Activated T-helper 17 cell treated with anti-CD3 and anti-CD28 coated beads, Interleukin-2, amount 50 U/mL, for 72 hours (primary cell): ENCODE results near the gene SCRN1. TPM values are rescaled to one million over a fixed set of nuclear protein-coding genes. Genes with fewer than 3 reads are reported as not detected.

ENCODE experiments used
- ATAC-seq: fragments of 150-1000 bp; cut with Tn5 transposase; replicated peaks from 2 replicates; pipeline ENCODE4 v1.10.0; 2021; ENCODE audit warnings: mild to moderate bottlenecking, moderate library complexity
- H3K27ac Mint-ChIP-seq: one replicate; pipeline ENCODE4 v1.8.0; 2022; ENCODE audit warnings: mixed read lengths
- H3K27me3 Mint-ChIP-seq: one replicate; pipeline ENCODE4 v1.8.0; 2022; ENCODE audit warnings: mixed read lengths
- H3K36me3 Mint-ChIP-seq: one replicate; pipeline ENCODE4 v1.8.0; 2022; ENCODE audit warnings: low read depth, mild to moderate bottlenecking, mixed read lengths
- H3K4me1 Mint-ChIP-seq: one replicate; pipeline ENCODE4 v1.8.0; 2022; ENCODE audit warnings: mixed read lengths
- H3K4me3 Mint-ChIP-seq: one replicate; pipeline ENCODE4 v1.8.0; 2022; ENCODE audit warnings: mild to moderate bottlenecking, mixed read lengths
- H3K9me3 Mint-ChIP-seq: one replicate; pipeline ENCODE4 v1.8.0; 2022; ENCODE audit warnings: mixed read lengths
- total RNA-seq, 2 donors: library from RNA; stranded (reverse); gene quantifications; one replicate each; pipeline ENCODE4 v1.2.3, GENCODE V29; 2022

SCRN1 gene
- total RNA-seq, result 1 to 10 TPM; 5.4 to 7.6 TPM

DNA sequence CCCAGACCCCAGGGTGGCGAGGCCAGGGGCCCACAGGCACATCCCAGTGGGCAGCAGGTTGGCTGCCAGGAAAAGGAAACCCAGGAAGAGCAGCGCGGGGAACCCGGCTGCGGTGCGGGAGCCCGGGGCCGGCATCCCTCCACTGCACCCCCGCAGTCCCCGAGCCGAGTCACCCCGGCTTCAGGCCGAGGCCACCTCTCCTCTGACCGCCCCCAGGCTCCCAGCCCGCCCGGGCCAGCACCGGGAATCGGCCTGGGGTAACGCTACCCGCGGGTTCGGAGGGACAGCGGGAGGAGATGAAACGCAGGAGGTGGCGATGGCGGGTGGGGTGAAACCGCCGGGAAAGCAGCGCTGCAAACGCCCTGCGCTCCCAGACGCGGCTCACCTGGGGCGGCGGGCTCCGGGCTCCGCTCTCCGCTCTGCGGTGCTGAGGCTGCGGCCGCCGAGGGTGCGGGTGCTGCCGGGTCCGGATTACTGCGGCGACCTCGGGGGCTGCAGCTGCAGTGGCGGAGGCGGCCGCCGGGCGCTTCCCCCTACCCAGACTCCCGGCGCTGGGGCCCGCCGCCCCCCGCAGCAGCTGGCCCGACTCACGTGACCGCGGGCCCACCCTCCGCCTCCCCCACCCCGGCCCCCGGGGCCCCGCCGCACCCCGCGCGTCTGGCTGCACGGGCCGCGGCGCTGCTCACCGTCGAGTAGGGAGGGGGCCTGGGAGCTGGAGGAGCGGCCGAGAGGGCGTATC is at the start of gene SCRN1:
SCRN1 (minus strand) TSS at position 545 of the 739 bp plus-strand sequence. CDS start 20,734 bp downstream, outside the sequence.
- Mint-ChIP-seq H3K4me1 (peaks cover 5% of the 10 kb centered on the region), H3K27ac (peak within 1 kb of the TSS; percentile 60), H3K4me3 (peak within 1 kb of the TSS; percentile 72), H3K9me3 (no peaks in the 10 kb centered on the region), H3K27me3 (peaks cover 40% of the 10 kb centered on the region), H3K36me3 (peaks cover 14% of the 10 kb centered on the region)
- peak; percentile 58 for ATAC-seq

- H3K36me3 Mint-ChIP-seq, result no peaks in the 10 kb centered on the region
- no peak overlapping the region for H3K4me3 Mint-ChIP-seq
- H3K27me3 Mint-ChIP-seq, result no peaks in the 10 kb centered on the region
- no peak for ATAC-seq
- no peak overlapping the region for H3K27ac Mint-ChIP-seq
- peaks cover 6% of the 10 kb centered on the region for H3K4me1 Mint-ChIP-seq
- no peaks in the 10 kb centered on the region for H3K9me3 Mint-ChIP-seq
Measured at GRCh38 chr7:30038196-30038980, 48.8 kb upstream of the SCRN1 start.

GRCh38 chr7:30036220-30036619 is 46.6 kb upstream of the SCRN1 start:
- no peak overlapping the region for H3K4me3 Mint-ChIP-seq
- no peaks in the 10 kb centered on the region for H3K9me3 Mint-ChIP-seq
- H3K4me1 Mint-ChIP-seq, result peaks cover 10% of the 10 kb centered on the region
- H3K36me3 Mint-ChIP-seq, result no peaks in the 10 kb centered on the region
- no peak overlapping the region for H3K27ac Mint-ChIP-seq
- H3K27me3 Mint-ChIP-seq, result no peaks in the 10 kb centered on the region
- ATAC-seq, result no peak

- H3K36me3 Mint-ChIP-seq, result no peaks in the 10 kb centered on the region
- no peaks in the 10 kb centered on the region for H3K9me3 Mint-ChIP-seq
- H3K4me1 Mint-ChIP-seq, result peaks cover 4% of the 10 kb centered on the region
- H3K27me3 Mint-ChIP-seq, result no peaks in the 10 kb centered on the region
- ATAC-seq, result no peak
- no peak overlapping the region for H3K4me3 Mint-ChIP-seq
- no peak overlapping the region for H3K27ac Mint-ChIP-seq
Measured at GRCh38 chr7:30034501-30034900, 44.9 kb upstream of the SCRN1 start.

- ATAC-seq, result no peak
- Mint-ChIP-seq H3K4me1 (peaks cover 4% of the 10 kb centered on the region), H3K9me3 (no peaks in the 10 kb centered on the region), H3K4me3 (no peak overlapping the region), H3K36me3 (no peaks in the 10 kb centered on the region), H3K27me3 (no peaks in the 10 kb centered on the region), H3K27ac (no peak overlapping the region)
Measured at GRCh38 chr7:30032310-30033125, 42.9 kb upstream of the SCRN1 start.

DNA sequence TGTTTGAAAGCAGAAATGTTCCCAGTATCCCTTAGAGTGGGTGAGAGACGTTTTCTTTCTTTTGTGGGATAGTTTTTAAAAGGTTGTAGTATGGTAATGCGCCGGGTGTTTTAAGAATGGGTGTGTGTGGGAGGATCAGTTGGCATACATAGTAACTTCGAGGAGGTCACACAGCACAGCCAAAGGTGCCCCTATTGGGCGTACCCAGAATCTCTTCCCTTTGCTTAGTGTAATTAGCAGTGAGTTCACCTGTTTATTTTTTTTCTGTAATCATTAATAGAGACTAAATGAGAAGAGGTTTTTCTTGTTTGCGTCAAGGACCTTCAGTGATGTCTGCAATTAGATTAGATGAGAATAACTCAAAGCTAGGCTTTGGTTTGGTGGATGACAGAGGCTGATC is 40.1 kb upstream of the SCRN1 start:
- no peak for ATAC-seq
- no peaks in the 10 kb centered on the region for H3K9me3 Mint-ChIP-seq
- H3K4me3 Mint-ChIP-seq, result no peak overlapping the region
- H3K27me3 Mint-ChIP-seq, result no peaks in the 10 kb centered on the region
- H3K36me3 Mint-ChIP-seq, result no peaks in the 10 kb centered on the region
- no peak overlapping the region for H3K27ac Mint-ChIP-seq
- peaks cover 14% of the 10 kb centered on the region for H3K4me1 Mint-ChIP-seq

GRCh38 chr7:30028749-30029635 is 39.4 kb upstream of the SCRN1 start:
- Mint-ChIP-seq H3K36me3 (no peaks in the 10 kb centered on the region), H3K27me3 (no peaks in the 10 kb centered on the region), H3K27ac (no peak overlapping the region), H3K4me3 (no peak overlapping the region), H3K4me1 (peaks cover 14% of the 10 kb centered on the region), H3K9me3 (no peaks in the 10 kb centered on the region)
- peak; percentile 39 for ATAC-seq

GRCh38 chr7:30028216-30028748 is 38.7 kb upstream of the SCRN1 start, which contains the start of gene PLEKHA8:
PLEKHA8 (plus strand) TSS chr7:30028412; CDS start chr7:30028763, 351 bp downstream.
- Mint-ChIP-seq H3K4me3 (no peak within 1 kb of the TSS), H3K4me1 (peaks cover 16% of the 10 kb centered on the region), H3K27ac (peak within 1 kb of the TSS; percentile 73), H3K9me3 (no peaks in the 10 kb centered on the region), H3K36me3 (no peaks in the 10 kb centered on the region), H3K27me3 (no peaks in the 10 kb centered on the region)
- ATAC-seq, result peak; percentile 63

DNA sequence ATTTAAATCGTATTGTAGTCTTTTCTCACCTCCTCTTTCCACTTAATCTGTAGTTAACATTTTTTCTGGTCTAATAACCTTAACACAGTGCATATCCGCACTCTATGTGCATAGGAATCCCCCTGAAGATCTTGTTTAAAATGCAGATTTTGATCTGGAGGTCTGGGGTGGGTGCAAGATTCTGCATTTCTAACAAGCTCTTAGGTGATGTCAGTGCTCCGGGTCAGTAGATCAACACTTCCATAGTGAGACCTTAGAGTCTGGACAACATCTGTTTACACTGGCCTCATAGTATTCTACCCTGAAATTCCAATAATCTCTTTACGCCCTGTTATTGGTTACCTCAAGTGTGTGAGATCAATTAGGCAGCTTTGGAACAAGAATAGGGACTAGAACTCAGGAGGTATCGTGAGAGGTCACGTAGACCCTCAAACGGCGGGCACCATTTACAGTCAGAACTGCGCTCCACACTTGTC is 38.2 kb upstream of the SCRN1 start:
- no peak for ATAC-seq
- Mint-ChIP-seq H3K4me3 (no peak overlapping the region), H3K4me1 (peaks cover 21% of the 10 kb centered on the region), H3K27ac (peak overlapping the region; percentile 73), H3K9me3 (no peaks in the 10 kb centered on the region), H3K27me3 (no peaks in the 10 kb centered on the region), H3K36me3 (no peaks in the 10 kb centered on the region)

DNA sequence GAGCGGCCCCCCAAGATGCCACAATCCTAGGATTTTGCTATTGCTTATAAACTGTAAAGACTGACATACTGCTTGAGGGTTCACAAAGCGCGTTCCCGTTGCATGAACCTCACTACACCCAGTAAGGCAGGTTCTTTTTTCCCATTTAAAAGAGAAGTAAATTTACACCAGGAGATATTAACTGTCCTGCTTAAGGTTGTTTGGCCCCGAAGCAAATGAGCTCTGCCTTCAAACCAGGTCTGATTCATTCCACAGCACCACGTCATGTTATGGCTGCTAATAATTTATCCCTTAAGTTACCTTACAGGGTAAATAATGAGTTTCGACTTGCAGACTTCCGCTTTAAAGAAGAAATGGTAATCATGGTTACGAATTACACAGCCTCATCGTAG is 37.5 kb upstream of the SCRN1 start:
- peaks cover 18% of the 10 kb centered on the region for H3K4me1 Mint-ChIP-seq
- H3K27ac Mint-ChIP-seq, result peak overlapping the region; percentile 73
- no peaks in the 10 kb centered on the region for H3K27me3 Mint-ChIP-seq
- no peaks in the 10 kb centered on the region for H3K9me3 Mint-ChIP-seq
- ATAC-seq, result peak; percentile 31
- no peaks in the 10 kb centered on the region for H3K36me3 Mint-ChIP-seq
- H3K4me3 Mint-ChIP-seq, result no peak overlapping the region

- ATAC-seq, result peak; percentile 86
- Mint-ChIP-seq H3K27me3 (no peaks in the 10 kb centered on the region), H3K4me3 (no peak within 1 kb of the TSS), H3K27ac (peak within 1 kb of the TSS; percentile 73), H3K4me1 (peaks cover 18% of the 10 kb centered on the region), H3K9me3 (no peaks in the 10 kb centered on the region), H3K36me3 (no peaks in the 10 kb centered on the region)
Measured at GRCh38 chr7:30026229-30027064, 36.8 kb upstream of the SCRN1 start, which contains the start of gene FKBP14. FKBP14 (minus strand) TSS chr7:30026702; CDS start chr7:30026508, 194 bp downstream.

DNA sequence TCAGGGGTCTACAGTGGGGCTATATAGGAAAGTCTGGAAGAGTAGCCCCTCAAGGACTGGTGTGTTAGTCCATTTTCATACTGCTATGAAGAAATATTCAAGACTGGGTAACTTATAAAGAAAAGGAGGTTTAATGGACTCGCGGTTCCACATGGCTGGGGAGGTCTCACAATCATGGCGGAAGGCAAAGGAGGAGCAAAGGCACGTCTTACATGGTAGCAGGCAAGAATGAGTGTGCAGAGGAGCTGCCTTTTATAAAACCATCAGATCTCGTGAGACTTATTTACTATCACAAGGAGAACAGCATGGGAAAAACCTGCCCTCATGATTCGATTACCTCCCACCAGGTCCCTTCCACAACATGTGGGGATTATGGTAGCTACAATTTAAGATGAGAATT is 33.9 kb upstream of the SCRN1 start:
- no peaks in the 10 kb centered on the region for H3K27me3 Mint-ChIP-seq
- ATAC-seq, result no peak
- H3K36me3 Mint-ChIP-seq, result peaks cover 5% of the 10 kb centered on the region
- H3K4me3 Mint-ChIP-seq, result no peak overlapping the region
- no peaks in the 10 kb centered on the region for H3K9me3 Mint-ChIP-seq
- peaks cover 18% of the 10 kb centered on the region for H3K4me1 Mint-ChIP-seq
- no peak overlapping the region for H3K27ac Mint-ChIP-seq
